GM21529 (cell line): ENCODE results near the gene ANKRD65.
"Not testable (repeated sequence)": the region's sequence is repeated elsewhere in the genome, so short reads cannot be mapped to it uniquely, and the experiment has no call there.

Source experiments
- ATAC-seq: cut with Tn5 transposase; IDR thresholded peaks from one replicate; pipeline ENCODE4 v1.9.1; 2021; ENCODE audit not compliant: unreplicated experiment

ANKRD65 gene

GRCh38 chr1:1418464-1419362, 2.4 kb downstream of the ANKRD65 start:
- no peak for ATAC-seq

- ATAC-seq: not testable (repeated sequence)
These were observed 3.1 kb downstream of the ANKRD65 start for GRCh38 chr1:1417825-1418463.

GRCh38 chr1:1417396-1417795, 3.7 kb downstream of the ANKRD65 start:
- not testable (repeated sequence) for ATAC-seq

- ATAC-seq: no peak
These were observed 5.3 kb downstream of the ANKRD65 start for GRCh38 chr1:1415751-1416150.

GRCh38 chr1:1412311-1412902, 8.7 kb downstream of the ANKRD65 start:
- not testable (repeated sequence) for ATAC-seq

- ATAC-seq: no peak
These were observed 9.4 kb downstream of the ANKRD65 start for GRCh38 chr1:1411626-1412025.

GRCh38 chr1:1410238-1410637, 10.8 kb downstream of the ANKRD65 start:
- ATAC-seq: not testable (repeated sequence)

GRCh38 chr1:1407636-1408318, 13.3 kb downstream of the ANKRD65 start:
- ATAC-seq: peak; percentile 26

- peak; percentile 94 for ATAC-seq
These were observed 14.0 kb downstream of the ANKRD65 start, which contains the start of gene MRPL20 for GRCh38 chr1:1406821-1407635. MRPL20 (minus strand) TSS chr1:1407293; CDS start chr1:1407217, 76 bp downstream.

GRCh38 chr1:1406101-1406820, 14.8 kb downstream of the ANKRD65 start:
- ATAC-seq: no peak

- ATAC-seq: no peak
These were observed 17.4 kb downstream of the ANKRD65 start for GRCh38 chr1:1403653-1404052.

- not testable (repeated sequence) for ATAC-seq
These were observed 18.1 kb downstream of the ANKRD65 start for GRCh38 chr1:1402901-1403392.

GRCh38 chr1:1402072-1402900, 18.8 kb downstream of the ANKRD65 start:
- no peak for ATAC-seq

GRCh38 chr1:1401457-1402010, 19.5 kb downstream of the ANKRD65 start:
- ATAC-seq: no peak

- ATAC-seq: no peak
These were observed 20.3 kb downstream of the ANKRD65 start for GRCh38 chr1:1400576-1401456.

- ATAC-seq: no peak
These were observed 21.1 kb downstream of the ANKRD65 start for GRCh38 chr1:1399872-1400575.
